ENCODE data around the gene HEATR1.

HEATR1 gene, protein sequence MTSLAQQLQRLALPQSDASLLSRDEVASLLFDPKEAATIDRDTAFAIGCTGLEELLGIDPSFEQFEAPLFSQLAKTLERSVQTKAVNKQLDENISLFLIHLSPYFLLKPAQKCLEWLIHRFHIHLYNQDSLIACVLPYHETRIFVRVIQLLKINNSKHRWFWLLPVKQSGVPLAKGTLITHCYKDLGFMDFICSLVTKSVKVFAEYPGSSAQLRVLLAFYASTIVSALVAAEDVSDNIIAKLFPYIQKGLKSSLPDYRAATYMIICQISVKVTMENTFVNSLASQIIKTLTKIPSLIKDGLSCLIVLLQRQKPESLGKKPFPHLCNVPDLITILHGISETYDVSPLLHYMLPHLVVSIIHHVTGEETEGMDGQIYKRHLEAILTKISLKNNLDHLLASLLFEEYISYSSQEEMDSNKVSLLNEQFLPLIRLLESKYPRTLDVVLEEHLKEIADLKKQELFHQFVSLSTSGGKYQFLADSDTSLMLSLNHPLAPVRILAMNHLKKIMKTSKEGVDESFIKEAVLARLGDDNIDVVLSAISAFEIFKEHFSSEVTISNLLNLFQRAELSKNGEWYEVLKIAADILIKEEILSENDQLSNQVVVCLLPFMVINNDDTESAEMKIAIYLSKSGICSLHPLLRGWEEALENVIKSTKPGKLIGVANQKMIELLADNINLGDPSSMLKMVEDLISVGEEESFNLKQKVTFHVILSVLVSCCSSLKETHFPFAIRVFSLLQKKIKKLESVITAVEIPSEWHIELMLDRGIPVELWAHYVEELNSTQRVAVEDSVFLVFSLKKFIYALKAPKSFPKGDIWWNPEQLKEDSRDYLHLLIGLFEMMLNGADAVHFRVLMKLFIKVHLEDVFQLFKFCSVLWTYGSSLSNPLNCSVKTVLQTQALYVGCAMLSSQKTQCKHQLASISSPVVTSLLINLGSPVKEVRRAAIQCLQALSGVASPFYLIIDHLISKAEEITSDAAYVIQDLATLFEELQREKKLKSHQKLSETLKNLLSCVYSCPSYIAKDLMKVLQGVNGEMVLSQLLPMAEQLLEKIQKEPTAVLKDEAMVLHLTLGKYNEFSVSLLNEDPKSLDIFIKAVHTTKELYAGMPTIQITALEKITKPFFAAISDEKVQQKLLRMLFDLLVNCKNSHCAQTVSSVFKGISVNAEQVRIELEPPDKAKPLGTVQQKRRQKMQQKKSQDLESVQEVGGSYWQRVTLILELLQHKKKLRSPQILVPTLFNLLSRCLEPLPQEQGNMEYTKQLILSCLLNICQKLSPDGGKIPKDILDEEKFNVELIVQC (N-terminal part only)

GRCh38 chr1:236603991-236604904 lies at the start of gene HEATR1:
TSS of gene HEATR1 (minus strand) at chr1:236604516. CDS start at chr1:236604095, 421 bp downstream.
- Mint-ChIP-seq H3K9me3 (no peaks in the 10 kb centered on the region), H3K27ac (peak within 1 kb of the TSS; percentile 86), H3K4me1 (ENCODE audit: low read depth) (peaks cover 12% of the 10 kb centered on the region), H3K36me3 (ENCODE audit: low read depth) (peaks cover 47% of the 10 kb centered on the region), H3K27me3 (peaks cover 8% of the 10 kb centered on the region), H3K4me3 (peak within 1 kb of the TSS; percentile 85)
- intact Hi-C loops (cut with micrococcal nuclease) = loop anchor here (2.0 kb wide), 1 partner anchor 191 kb away; the partner anchor contains the start of gene MTR

- Mint-ChIP-seq H3K36me3 (ENCODE audit: low read depth) (no peaks in the 10 kb centered on the region), H3K27ac (no peak overlapping the region), H3K9me3 (no peaks in the 10 kb centered on the region), H3K27me3 (peaks cover 9% of the 10 kb centered on the region), H3K4me3 (no peak overlapping the region), H3K4me1 (ENCODE audit: low read depth) (no peaks in the 10 kb centered on the region)
- intact Hi-C loops (cut with micrococcal nuclease) = no loop called here
Measured at GRCh38 chr1:236645016-236645680, 40.8 kb upstream of the HEATR1 start.

DNA sequence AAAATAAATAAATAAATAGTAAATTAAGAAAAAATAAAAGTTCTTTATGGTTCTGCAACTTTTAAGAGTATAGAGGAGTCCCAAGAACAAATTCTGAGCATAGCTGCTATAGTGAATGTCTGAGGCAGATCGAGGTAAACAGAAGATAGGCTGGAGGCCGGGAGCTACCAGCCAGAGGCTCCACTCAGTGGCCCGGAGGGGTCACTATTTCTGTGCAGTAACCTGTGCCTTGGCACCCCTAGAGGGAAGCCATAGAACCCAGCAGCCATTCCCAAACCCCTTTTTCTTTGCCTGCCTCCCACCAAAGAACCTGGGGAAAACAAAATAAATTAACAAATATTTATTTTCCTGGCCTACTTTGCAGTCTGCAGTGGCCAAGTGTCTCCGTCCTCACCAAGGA lies 38.4 kb upstream of the HEATR1 start:
- Mint-ChIP-seq H3K36me3 (ENCODE audit: low read depth) (no peaks in the 10 kb centered on the region), H3K4me1 (ENCODE audit: low read depth) (no peaks in the 10 kb centered on the region), H3K9me3 (no peaks in the 10 kb centered on the region), H3K27me3 (peaks cover 2% of the 10 kb centered on the region), H3K27ac (no peak overlapping the region), H3K4me3 (no peak overlapping the region)
- intact Hi-C loops (cut with micrococcal nuclease) = no loop called here

GRCh38 chr1:236639686-236640085 lies 35.4 kb upstream of the HEATR1 start:
- intact Hi-C loops (cut with micrococcal nuclease) = no loop called here
- H3K27me3 Mint-ChIP-seq = peaks cover 3% of the 10 kb centered on the region
- no peaks in the 10 kb centered on the region for H3K4me1 Mint-ChIP-seq (ENCODE audit: low read depth)
- H3K9me3 Mint-ChIP-seq = no peaks in the 10 kb centered on the region
- no peak overlapping the region for H3K27ac Mint-ChIP-seq
- H3K36me3 Mint-ChIP-seq (ENCODE audit: low read depth) = no peaks in the 10 kb centered on the region
- H3K4me3 Mint-ChIP-seq = no peak overlapping the region

DNA sequence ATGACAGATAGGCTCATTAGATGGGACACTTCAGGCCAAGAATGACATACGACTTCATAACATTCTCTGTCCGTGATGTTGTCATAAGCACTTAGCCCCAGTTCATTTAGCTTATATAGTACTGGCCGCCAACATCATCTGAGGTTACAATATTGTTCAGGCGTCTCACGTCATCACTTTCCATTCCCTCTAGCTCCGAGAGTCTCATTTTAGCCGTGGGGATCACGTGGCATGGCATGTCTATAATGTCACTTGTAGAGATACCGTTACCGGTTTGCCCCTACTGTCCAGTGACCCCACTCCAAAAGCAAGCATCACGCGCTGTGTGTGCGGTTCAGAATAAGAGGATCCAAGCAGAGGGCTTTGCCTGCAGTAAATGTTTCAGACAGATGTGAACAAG lies 34.6 kb upstream of the HEATR1 start:
- H3K9me3 Mint-ChIP-seq = no peaks in the 10 kb centered on the region
- H3K36me3 Mint-ChIP-seq (ENCODE audit: low read depth) = no peaks in the 10 kb centered on the region
- no peaks in the 10 kb centered on the region for H3K4me1 Mint-ChIP-seq (ENCODE audit: low read depth)
- peaks cover 3% of the 10 kb centered on the region for H3K27me3 Mint-ChIP-seq
- H3K4me3 Mint-ChIP-seq = no peak overlapping the region
- intact Hi-C loops (cut with micrococcal nuclease) = no loop called here
- no peak overlapping the region for H3K27ac Mint-ChIP-seq

- intact Hi-C loops (cut with micrococcal nuclease) = no loop called here
- Mint-ChIP-seq H3K4me3 (no peak overlapping the region), H3K36me3 (ENCODE audit: low read depth) (no peaks in the 10 kb centered on the region), H3K4me1 (ENCODE audit: low read depth) (no peaks in the 10 kb centered on the region), H3K27me3 (peaks cover 5% of the 10 kb centered on the region), H3K27ac (no peak overlapping the region), H3K9me3 (no peaks in the 10 kb centered on the region)
Measured at GRCh38 chr1:236636017-236636416, 31.7 kb upstream of the HEATR1 start.

DNA sequence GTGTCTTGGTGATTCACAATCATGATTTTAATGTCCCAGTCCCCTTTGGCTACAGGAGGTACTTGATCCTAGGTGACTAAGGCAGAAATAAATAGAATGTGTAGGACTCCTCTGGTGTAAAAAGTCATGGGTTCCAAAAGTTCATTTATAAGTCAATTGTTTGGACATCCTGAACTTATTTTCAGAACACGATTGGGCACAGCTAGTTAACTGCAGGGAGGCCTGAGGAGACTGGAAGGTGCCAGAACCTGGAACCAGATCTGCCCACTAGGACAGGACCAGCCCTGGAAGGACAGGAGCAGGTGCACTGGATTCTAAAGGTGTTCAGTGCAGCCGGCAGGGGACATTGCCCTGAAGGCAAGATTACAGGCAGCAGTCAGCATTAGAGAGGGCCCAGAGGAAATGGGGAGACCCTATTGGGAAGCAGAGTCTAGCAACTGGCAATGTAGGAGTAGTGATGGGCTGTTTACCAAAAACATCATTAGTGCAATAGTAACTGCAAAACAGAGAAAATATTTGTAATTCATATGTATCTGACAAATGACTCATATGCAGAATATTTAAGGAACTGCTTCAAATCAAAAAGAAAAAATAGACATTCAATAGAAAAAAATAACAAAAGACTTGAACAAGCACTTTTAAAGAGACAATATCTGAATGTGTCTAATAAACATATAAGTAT lies 23.6 kb upstream of the HEATR1 start:
- peaks cover 19% of the 10 kb centered on the region for H3K27me3 Mint-ChIP-seq
- intact Hi-C loops (cut with micrococcal nuclease) = no loop called here

DNA sequence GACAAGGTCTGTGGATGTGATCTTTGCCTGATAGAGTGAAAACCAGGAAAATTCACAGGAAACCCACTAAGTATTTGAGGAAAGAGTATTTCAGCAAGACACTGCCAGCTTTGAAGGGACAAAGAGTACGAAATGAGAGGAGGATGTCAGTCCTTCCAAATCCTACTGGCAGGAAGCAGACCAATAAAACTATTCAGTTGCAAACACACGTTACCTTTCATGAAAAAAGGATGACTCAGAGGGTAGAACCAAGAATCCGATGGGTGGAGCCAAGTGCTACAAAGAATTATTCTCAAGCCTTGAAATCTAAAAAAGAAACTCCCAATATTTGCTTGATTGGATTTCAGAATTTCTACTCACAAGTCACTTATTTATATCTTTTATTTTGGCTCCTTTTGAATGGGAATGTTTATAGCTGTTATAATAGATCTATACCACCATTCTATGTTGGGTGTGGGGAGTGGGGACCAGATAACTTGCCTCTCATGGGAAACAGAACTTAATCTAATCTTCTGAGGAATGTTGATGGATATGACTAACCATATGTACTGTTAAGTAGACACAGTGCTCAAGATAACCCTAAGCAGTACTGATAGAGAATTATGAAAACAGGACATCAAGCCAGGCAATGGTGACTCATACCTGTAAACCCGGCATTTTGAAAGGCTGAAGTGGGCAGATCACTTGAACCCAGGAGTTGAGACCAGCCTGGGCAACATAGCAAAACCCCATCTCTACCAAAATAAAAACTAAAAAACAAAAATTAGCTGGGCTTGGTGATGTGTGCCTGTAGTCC lies 19.3 kb upstream of the HEATR1 start:
- H3K9me3 Mint-ChIP-seq = peaks cover 16% of the 10 kb centered on the region
- H3K27ac Mint-ChIP-seq = no peak overlapping the region
- H3K36me3 Mint-ChIP-seq (ENCODE audit: low read depth) = no peaks in the 10 kb centered on the region
- H3K27me3 Mint-ChIP-seq = peaks cover 27% of the 10 kb centered on the region
- H3K4me1 Mint-ChIP-seq (ENCODE audit: low read depth) = no peaks in the 10 kb centered on the region
- intact Hi-C loops (cut with micrococcal nuclease) = no loop called here
- H3K4me3 Mint-ChIP-seq = no peak overlapping the region

More for the DNA sequence above, 23.6 kb upstream of the HEATR1 start:
- Mint-ChIP-seq H3K4me1 (ENCODE audit: low read depth) (no peaks in the 10 kb centered on the region), H3K27ac (no peak overlapping the region), H3K9me3 (peaks cover 4% of the 10 kb centered on the region), H3K36me3 (ENCODE audit: low read depth) (no peaks in the 10 kb centered on the region), H3K4me3 (no peak overlapping the region)

- H3K36me3 Mint-ChIP-seq (ENCODE audit: low read depth) = no peaks in the 10 kb centered on the region
- H3K27ac Mint-ChIP-seq = no peak overlapping the region
- H3K4me1 Mint-ChIP-seq (ENCODE audit: low read depth) = no peaks in the 10 kb centered on the region
- H3K4me3 Mint-ChIP-seq = no peak overlapping the region
- H3K9me3 Mint-ChIP-seq = peaks cover 16% of the 10 kb centered on the region
- peaks cover 29% of the 10 kb centered on the region for H3K27me3 Mint-ChIP-seq
- intact Hi-C loops (cut with micrococcal nuclease) = no loop called here
Measured at GRCh38 chr1:236622407-236622806, 18.1 kb upstream of the HEATR1 start.

- peaks cover 16% of the 10 kb centered on the region for H3K9me3 Mint-ChIP-seq
- H3K4me1 Mint-ChIP-seq (ENCODE audit: low read depth) = no peaks in the 10 kb centered on the region
- H3K27me3 Mint-ChIP-seq = peaks cover 33% of the 10 kb centered on the region
- intact Hi-C loops (cut with micrococcal nuclease) = no loop called here
- H3K27ac Mint-ChIP-seq = no peak overlapping the region
- no peaks in the 10 kb centered on the region for H3K36me3 Mint-ChIP-seq (ENCODE audit: low read depth)
- H3K4me3 Mint-ChIP-seq = no peak overlapping the region
Measured at GRCh38 chr1:236619398-236619797, 15.1 kb upstream of the HEATR1 start.

GRCh38 chr1:236618507-236618906 lies 14.2 kb upstream of the HEATR1 start:
- H3K9me3 Mint-ChIP-seq = peaks cover 16% of the 10 kb centered on the region

More at GRCh38 chr1:236618507-236618906, 14.2 kb upstream of the HEATR1 start:
- no peaks in the 10 kb centered on the region for H3K4me1 Mint-ChIP-seq (ENCODE audit: low read depth)
- H3K4me3 Mint-ChIP-seq = no peak overlapping the region
- H3K27me3 Mint-ChIP-seq = peaks cover 33% of the 10 kb centered on the region
- H3K36me3 Mint-ChIP-seq (ENCODE audit: low read depth) = no peaks in the 10 kb centered on the region
- H3K27ac Mint-ChIP-seq = no peak overlapping the region
- intact Hi-C loops (cut with micrococcal nuclease) = no loop called here

All from dendritic cell treated with granulocyte-macrophage colony-stimulating factor and Interleukin-4, amounts not matched to agents 40 ng/mL and 50 ng/mL, for 4 days (primary cell).